ENCODE measurements around the gene POC1A.
A peak's percentile ranks its signal among the peaks of the same experiment; 100 is the strongest.

POC1A gene

GRCh38 chr3:52119826-52120225 lies 34.4 kb downstream of the POC1A start:
- no peak for DNase-seq
- intact Hi-C loops (cut with DNase I) = loop anchor here (5.0 kb wide), 2 partner anchors 63 to 118 kb away; partner anchors contain the start of gene DUSP7

- DNase-seq = no peak
- intact Hi-C loops (cut with DNase I) = no loop called here
Measured at GRCh38 chr3:52119099-52119498, 35.1 kb downstream of the POC1A start.

- intact Hi-C loops (cut with DNase I) = no loop called here
- peak in 7 of 42 donors; percentile 23 to 64 (median 37) for DNase-seq
Measured at GRCh38 chr3:52118156-52118875, 35.9 kb downstream of the POC1A start.

DNA sequence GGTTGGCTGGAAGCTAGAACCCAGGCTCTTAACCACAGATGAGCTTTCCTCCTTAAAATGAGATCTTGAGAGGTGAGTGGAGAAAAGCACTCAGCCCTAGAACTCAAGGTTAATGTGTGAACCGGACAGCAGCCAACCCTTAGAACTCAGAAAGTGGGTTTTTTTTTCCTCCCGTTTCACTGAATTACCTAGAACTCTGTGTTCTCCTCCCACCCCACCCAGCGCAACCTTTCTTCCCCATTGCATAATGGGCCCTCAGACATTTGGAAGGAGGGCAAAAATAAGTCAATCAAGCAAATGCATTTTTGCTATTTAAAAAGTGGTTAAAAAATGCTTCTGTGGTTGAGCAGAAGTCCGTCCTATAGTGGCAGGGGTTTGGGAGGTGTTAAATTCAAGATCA lies 36.7 kb downstream of the POC1A start:
- peak in 10 of 42 donors; percentile 17 to 76 (median 50) for DNase-seq
- intact Hi-C loops (cut with DNase I) = no loop called here

GRCh38 chr3:52112056-52112455 lies 42.2 kb downstream of the POC1A start:
- intact Hi-C loops (cut with DNase I) = no loop called here
- DNase-seq = no peak

DNA sequence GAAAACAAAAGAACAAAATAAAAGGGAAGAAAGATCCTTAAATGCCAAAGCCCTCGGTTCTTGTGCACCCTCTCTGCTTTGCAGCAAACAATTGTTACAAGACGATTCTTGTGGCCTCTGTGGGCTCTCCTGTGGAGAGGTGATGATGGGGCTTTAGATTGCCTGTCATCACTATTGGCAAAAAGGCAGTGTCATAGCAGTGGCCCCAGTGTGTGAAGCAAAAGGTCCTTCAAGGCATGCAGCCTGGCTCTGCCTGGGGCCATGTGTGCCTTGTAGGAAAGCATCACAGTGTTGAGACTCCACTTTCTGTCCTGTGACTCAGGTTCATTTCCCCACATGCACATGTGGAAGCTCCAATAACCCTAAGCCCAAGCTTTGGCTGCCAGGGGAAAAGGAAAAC lies 43.7 kb downstream of the POC1A start:
- intact Hi-C loops (cut with DNase I) = no loop called here
- DNase-seq = no peak

- no peak for DNase-seq
- intact Hi-C loops (cut with DNase I) = no loop called here
Measured at GRCh38 chr3:52109611-52110301, 44.5 kb downstream of the POC1A start.

DNA sequence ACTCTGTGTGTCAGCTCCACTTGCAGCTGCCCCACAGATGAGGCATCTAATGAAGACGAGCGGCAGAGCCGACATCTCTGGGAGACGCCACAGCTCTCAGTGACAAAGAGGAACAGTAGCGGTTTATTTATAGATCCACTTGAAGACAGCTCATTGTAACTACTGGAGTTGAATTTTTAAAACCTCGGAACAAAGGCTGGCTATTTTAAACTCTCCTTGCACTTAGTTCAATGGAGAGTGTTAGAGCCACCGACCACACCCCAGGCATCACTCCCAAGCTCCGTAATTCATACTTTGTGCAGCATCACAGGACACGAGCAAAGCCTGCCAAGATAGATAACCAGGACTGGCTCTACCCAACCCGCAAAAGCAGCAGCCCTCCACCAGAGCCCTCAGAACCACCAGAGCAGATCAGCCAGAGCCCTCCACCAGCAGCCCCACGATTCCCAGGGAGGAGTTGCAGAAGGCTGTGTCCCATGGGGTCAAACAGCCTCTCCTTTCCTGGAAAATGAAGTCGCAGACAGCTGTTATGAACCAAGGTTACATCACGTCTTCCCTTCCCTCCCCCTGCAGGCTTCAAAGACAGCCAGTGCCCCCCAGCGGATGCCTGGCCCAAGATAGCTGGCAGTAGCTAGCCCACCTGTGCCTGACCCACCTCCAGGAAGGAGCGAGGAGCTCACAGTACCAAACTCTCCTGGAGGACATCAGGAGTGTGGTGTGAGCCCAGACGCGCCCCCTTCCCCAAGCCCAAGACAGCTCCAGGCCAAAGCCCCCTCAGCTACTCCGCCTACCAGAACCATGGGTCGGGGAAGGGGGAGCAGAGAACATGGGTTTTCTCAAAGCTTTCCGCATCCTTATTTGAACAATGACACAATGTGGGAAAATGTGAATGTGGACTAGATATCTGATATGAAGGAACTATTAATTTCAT lies 45.7 kb downstream of the POC1A start:
- intact Hi-C loops (cut with DNase I) = no loop called here

GRCh38 chr3:52106951-52107611 lies 47.1 kb downstream of the POC1A start:
- peak in 37 of 42 donors; percentile 31 to 92 (median 67) for DNase-seq
- intact Hi-C loops (cut with DNase I) = no loop called here

More for the DNA sequence above, 45.7 kb downstream of the POC1A start:
- DNase-seq = peak; percentile 48 to 83 (median 64)

DNA sequence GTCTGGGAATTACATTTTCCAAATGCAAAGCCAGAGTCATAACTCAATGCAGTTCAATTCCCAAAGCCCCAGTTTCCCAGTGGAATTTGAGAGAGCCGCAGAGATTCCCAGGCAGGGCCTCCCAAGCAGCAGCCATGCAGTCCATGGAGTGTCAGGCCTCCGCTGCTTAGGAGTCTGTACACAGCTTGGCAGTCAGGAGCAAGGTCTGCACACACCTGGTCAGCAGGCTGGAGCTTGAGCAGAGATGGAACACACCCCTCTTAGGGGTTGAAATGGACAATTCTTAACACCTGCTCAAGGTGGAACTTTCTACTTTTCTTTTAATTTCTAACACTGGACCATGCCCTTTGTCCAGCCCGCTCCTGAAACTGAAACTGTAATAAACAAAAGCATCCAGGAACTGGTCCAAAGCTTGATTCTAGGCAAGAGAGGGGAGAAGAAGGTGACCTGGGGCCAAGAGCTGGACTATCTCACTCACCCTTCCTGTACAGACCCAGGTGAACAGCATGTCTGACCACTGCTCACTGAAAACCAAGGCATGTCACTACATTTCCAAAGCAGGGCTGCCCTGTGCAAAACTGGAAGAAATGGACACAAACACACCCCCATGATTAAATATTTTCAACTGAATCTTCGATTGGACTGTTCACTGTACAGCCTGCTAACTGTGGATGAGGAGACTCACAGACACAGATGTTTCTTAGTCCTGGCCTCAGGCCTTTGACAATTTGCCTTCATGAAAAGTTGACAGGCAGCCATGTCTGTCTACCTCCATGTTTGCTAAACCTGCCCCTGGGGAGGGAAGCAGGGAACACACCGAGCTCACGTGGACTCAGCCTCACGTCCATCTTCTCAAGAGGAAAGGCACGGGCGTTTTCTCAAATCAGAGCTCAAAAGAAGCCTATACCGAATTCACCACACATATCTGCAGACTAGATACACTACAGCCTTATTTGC lies 49.3 kb downstream of the POC1A start:
- intact Hi-C loops (cut with DNase I) = no loop called here
- DNase-seq = no peak

GRCh38 chr3:52102934-52103333 lies 51.3 kb downstream of the POC1A start:
- intact Hi-C loops (cut with DNase I) = no loop called here
- no peak for DNase-seq

- intact Hi-C loops (cut with DNase I) = no loop called here
- DNase-seq = no peak
Measured at GRCh38 chr3:52099001-52099401, 55.2 kb downstream of the POC1A start.

DNA sequence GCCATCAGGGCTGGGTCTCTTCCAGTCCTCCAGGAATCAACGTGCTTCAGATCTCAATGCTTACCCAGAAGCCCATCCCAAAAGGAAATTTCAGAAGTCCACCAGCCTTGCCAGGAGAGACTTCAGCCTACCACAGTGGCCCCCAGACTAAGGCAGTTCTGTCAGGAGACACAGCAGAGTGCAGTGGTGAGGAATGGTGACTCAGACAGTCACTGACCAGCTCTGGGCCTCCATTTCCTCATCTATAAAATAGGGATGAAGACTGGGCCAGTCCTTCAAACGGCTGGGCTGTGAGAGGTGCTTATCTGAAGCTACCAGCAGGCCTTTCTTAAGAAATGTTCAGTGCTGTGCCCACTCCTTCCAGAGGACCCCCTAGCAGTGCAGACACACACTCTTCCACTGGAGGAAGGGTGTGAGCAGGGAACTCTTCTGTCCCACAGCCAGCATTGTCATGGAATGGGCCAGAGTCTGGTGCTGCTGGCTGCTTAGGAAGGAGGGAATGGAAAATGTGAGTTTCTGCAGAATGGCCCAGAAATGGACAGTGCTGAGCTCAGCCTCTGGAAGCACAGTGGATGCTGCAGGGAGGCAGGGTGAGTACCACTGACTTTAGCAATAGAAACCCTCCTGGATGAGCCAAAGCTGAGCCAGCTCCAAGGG lies 56.2 kb downstream of the POC1A start:
- no peak for DNase-seq
- intact Hi-C loops (cut with DNase I) = no loop called here

DNA sequence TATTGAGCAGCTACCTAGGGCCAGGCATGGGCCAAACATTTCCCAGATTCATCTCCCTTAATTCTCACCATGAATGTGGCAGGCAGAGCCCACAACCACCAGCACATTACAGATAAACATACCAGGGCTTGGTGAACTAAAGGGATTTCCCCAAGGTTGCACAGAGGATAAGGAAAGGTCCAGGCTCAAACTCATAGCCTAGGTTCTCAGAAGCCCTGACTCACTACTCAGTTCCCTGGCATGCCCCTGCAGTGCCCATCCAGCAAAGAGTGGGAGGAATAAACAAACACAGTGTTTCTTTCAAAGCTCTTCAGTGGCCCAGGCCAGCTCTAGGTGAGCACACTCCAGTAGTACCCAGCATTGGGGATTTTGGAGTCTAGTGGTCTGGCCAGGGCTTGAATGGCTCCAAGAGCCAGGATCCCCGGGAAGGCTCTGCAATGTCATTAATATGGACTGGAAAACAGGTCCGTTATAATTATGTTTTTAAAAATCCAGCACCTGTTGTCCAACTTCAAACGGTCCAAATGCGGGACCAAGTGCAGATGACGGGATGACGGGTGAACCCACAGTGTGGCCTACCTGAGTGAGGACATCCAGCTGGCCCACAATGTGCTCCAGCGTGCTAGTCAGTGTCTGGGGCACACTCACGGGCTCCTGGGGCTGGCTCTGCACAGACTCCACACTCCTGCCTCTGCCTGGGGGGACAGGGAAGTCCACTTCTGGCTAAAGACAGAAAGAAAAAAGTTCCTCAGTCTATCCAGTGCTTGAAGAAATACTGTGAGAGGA lies 58.0 kb downstream of the POC1A start:
- no peak for DNase-seq
- intact Hi-C loops (cut with DNase I) = no loop called here

GRCh38 chr3:52094571-52095485 lies 59.4 kb downstream of the POC1A start:
- intact Hi-C loops (cut with DNase I) = no loop called here
- peak in 16 of 42 donors; percentile 18 to 83 (median 55) for DNase-seq

All from head of caudate nucleus (tissue), 42 donors.